Measurements from ENCODE around the gene RSRP1.

The RSRP1 gene

GRCh38 chr1:25217598-25218232, 29.5 kb downstream of the RSRP1 start:
- no peak for DNase-seq (ENCODE audit: low read depth)

DNA sequence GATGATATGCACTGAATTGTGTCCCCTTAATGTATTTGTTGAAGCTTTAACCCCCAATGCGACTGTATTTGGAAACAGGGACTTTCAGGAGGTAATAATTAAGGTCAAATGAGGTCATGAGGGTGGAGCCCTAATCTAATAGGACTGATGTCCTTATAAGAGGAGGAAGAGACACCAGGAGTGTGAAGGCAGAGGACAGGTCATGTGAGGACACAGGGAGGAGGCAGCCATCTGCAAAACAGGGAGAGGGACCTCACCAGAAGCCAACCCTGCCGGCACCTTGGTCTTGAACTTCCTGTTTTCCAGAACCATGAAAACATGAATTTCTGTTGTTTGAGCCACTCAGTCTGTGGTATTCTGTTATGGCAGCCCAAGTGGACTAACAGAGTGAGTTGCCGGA, 30.2 kb downstream of the RSRP1 start:
- no peak for DNase-seq (ENCODE audit: low read depth)

DNA sequence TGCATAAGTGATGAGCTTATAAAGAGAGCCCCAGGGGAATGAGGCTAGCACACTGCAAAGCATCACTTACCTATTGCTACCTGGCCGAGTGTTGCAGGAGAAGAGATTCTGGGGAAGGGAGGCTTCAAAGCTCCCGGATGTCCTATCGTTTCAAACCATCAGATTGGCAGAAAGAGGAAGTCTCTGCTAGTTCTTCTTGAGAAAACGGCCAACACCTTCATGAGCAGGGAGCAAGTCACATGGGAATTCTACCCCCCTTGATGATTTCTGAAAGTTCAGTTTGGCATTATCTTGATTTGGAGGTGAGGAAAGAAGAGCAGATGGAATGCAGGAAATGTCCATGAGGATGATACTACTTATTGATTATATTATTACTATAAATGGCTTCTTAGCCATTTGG, 31.1 kb downstream of the RSRP1 start:
- DNase-seq (ENCODE audit: low read depth): no peak

DNA sequence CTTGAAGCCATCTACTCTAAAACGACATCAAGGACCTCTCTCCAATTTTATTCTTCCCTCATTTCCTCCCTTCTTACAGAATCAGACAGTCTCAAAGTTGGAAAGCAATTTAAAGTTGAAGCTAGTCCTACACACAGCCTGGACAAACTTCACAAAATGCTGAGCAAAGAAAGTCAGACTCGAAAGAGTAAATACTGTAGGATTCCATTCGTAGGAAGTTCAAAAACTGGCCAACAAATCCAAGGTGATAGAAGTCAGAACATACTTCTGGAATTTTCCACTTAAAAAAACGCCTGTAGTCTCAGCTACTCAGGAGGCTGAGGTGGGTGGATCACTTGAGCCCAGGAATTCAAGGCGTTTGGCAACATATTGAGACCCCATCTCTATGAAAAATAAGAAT, 34.5 kb downstream of the RSRP1 start:
- DNase-seq (ENCODE audit: low read depth): no peak

- DNase-seq (ENCODE audit: low read depth): no peak
Observed at GRCh38 chr1:25210728-25211127, 36.5 kb downstream of the RSRP1 start.

GRCh38 chr1:25209516-25209915, 37.7 kb downstream of the RSRP1 start:
- no peak for DNase-seq (ENCODE audit: low read depth)

DNA sequence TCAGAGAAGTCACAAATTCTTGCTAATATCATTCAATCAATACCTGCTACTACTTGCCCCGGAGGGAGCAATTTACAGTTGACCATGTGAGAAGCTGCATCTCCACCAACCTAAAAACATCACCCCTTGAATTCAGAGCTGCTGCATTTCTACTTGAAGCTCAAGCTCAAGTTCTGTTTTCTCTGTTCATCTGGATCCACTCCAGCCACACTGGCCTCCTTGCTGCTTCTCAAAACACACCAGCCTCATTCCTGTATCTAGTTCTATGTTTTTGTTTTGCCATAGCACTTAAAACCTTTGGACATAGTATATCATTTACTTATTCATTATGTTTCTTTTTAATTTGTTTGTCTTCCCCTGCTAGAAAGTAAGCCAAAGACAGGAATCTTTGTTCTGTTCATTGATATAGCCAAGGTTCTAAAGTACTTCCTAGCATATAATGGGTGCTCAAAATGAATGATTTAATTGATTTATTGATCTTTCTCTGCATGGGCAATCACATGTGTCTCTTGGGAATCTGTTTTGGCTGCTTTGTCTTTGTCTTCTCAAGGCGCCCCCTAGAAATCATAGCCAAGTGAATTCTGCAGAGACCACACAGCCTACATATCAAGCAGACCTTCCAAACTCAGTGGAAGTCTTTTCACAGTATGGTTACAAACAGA, 38.6 kb downstream of the RSRP1 start:
- no peak for DNase-seq (ENCODE audit: low read depth)

DNA sequence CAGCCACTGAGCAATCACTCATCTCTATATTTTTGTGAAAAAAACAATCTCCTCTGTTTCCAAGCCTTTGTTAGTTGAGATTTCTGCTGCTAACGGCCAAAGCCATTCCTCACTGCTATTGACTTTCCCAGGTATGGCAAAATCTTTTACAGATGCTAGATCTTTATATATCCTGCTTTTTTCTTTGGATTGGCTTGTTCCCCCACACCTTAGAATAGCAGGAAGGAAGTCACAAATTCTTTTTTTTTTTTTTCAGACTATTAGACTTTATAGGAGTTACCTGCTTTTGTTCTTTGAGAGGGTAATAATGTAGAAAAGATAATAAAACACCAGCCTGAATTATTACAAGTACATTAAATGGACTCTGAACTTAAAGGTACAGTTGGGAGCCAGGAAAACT, 39.2 kb downstream of the RSRP1 start:
- no peak for DNase-seq (ENCODE audit: low read depth)

DNA sequence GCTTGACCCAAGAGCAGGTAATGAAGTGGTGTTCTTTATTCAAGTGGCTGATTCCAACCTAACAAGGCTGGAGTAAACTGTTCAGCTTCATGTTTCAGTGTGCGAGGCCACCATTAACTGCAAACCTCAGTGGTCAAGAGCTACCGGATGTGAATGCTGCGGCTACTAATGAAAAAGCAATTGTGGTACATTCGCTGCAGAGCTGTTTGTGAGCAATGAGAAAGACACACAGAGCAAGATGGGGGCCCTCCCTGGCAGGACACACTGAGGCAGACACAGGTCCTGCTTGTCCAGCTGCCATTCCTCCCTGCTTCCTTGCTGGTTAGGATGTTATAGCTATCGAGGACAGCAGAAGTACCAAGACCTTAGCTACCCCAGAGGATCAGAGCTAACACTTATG, 41.1 kb downstream of the RSRP1 start:
- DNase-seq (ENCODE audit: low read depth): no peak

DNA sequence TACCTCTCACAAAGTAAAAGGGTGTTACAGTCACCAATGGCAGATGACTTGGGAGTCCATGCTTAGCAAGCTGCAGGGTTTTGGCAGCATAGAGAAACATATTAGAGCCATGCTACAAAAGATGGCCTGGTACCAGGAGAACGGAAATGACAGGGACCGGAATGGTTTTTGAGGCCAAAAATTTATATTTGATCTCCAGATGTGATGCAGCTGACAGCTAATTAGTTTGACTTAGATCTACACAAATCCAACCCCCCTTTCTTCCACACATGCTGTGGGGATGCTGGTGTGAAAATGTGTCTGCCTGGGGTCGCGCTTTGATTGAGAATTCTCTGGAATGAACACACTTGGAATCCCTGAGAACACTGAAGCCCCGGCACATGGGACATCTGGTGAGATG, 41.5 kb downstream of the RSRP1 start:
- no peak for DNase-seq (ENCODE audit: low read depth)

DNA sequence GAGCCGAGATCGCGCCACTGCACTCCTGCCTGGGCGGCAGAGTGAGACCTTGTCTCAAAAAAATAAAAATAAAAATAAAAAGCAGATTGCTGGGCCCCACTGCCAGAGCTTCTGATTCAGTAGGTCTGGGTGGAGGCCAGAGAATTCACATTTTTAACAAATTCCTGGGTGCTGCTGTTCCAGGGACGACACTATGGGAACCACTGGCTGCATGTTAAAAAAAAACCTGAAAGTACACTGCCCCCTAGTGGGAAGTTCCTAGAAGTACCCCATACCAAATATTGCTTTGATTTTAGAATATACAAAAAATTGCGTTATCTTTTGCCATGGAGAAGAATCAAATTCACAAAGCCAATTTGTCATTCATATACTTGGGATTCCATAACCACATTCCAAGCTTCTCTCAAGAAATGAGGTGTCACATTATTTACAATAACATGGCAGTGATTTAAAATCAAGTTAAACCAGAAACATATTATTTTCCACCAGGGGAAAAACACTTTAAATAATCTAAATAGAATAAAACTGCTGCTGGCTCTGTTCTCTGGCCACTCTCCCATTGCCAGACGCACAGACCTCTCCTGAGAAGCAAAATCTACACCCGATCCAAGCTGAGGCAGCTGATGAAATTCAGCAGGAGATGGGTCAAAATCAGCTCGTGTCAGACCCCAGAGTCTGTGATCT, 42.3 kb downstream of the RSRP1 start:
- DNase-seq (ENCODE audit: low read depth): no peak

DNA sequence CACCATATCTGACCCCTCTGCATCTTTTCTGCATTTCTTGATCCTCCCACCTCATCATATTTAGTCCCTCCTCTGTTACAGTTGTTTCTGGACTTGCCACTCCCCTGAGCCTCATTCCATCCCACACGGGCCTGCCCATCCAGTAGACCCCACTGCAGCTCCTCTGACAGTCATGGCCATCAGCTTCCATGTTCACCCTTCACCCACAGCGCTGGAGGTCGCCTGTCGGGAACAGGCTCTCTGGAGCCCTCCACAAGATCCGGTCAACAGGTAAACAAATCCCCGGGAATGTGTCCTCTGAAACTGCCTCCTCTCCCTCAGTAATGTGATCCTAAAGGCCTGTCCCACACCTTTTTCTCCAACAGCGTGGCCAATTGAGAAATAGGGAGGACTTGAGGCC, 46.2 kb downstream of the RSRP1 start:
- DNase-seq (ENCODE audit: low read depth): no peak

DNA sequence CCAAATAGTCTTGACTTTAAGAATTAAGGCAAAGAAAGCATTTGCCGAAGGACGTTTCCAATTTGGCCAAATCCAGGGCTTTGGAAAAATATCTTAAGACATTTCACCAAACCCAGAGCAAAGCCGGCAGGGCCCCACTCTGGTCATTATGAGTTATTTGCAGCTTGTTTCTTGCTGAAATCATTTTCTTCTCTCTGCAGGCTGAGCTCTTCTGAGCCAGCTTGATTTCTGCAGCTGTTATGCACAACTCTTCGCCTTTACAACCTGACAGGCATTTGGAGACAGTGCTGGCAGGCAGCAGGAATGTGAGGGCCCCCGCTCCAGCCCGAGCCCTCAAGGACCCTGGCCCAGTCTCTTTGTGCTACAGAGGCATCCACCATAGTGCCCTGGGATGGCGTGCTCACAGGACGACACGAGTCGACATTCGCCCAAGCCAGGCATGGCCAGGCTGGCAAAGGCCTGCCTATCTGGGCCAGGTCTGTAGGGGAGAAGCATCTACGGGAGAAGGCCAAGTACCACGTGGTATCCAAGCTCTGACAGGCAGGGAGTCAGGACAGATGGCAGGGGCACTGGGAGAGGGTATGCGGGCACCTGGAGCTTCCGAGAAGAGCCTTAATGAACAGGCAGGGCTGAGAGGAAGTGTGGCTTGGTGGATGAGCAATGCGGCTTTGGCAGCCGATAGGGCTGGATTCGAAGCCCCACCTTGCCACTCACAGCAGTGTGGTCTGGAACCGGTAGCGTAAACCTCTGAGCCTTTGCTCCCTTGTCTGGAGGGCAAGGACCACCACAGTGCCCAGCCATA, 47.2 kb downstream of the RSRP1 start:
- no peak for DNase-seq (ENCODE audit: low read depth)

DNA sequence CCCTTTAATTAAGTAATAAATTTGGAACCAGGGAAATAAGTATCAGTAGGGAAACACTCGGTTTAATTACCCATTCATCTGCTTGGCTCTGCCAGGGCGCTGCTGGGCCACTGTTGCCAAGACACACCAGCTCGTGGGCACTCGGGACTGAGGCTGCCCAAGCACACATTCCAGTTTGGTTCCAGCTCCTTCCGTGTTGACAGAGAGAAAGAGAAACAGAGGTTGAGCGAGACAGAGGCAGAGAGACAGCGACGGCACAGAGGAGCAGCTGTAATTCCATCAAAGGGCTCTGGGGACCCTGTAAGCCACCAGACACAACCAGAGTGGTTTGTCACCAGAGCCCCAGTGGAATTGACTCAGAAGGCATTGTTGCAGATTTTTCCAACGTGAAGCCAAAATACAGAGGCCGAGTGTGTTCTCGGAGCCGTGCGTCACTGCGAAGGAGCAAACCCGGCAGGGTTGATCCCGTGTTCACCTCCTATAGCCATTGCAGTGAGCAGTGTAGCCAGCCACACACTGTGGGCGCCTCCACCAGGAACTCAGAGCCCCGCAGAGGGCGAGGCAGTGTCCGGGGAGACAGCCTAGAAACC, 48.5 kb downstream of the RSRP1 start:
- no peak for DNase-seq (ENCODE audit: low read depth)

DNA sequence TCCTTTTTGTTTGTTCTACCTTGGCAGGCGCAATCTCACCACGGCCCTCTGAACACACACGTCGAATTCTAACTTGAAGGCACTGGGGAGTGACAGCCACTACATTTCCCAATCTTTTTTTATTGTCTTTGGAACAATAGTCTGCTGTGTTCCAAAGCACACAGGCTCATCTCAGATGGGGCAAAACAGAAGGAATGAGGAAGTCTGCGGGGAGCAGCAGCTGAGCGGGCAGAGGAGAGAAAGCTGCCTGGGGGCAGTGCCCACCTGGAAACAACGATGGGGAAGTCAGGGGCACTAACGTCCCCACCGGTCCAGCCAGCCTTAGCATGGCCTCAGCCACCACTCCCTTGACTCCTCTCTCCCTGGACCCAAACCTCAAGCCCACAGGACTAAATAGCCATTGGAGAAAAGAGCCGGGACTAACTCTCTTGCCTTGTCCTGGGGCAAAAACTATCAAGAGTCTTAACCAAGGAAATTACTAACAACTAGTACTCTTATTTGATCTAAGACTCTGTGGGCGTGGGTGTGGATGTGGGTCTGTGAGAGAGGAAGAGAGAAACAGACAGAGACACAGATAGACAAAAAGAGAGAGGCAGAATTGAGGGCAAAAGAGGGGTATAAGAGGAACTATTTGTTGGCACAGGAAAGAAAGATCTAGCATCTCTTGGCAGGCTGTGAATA, 49.1 kb downstream of the RSRP1 start:
- no peak for DNase-seq (ENCODE audit: low read depth)

DNA sequence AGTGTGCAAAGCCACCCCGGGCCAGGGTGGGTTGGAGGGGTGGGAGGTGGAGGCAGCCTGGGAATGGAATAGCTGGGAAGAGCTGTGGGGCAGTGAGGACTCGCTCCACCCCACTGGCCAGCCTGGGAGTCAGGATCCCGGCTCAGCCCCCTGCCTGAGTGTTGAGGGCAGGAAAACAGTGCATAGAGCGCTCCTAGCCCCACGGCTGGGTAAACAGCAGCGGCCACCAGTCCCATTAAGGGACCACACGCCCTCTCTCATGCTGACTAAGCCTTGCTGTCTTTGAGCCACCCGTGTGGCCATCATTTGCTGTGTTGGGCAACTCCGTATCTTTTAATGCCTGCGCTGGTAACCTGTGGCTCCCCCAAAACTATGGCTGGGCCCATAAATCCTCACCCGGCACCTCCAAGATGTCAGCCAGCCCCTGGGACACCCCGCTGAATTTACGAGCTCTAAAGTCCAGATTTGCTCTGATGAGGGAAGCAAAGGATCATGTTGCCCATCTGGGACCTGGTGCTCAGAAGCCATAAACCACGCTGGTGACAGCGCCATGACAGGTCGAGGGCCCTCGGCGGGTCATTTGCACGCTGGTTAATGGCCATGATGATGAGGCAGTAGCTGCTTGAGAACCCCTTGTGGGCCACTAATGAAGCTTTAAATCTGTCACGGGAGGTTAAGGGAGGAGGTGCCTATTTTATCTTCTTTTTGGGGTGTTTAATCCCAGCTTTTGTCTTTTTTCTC, 49.8 kb downstream of the RSRP1 start:
- no peak for DNase-seq (ENCODE audit: low read depth)

DNA sequence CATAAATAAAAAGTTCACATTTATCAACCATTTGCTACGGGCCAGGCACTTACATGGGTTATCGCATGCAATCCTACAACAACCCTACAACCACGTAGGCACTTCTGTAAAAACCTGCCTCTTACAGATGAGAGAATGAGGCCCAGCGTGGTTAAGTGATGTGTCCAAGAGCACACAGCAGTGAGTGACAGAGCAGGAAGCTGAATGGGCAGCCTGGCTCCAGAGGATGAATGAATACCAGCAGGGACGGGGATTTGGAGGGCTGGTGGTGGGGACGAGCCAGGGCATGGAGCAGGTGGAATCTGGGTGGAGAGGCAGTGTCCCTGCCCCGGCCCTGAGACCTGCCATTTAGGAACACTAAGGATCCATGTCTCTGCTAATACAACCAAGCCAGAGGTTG, 50.4 kb downstream of the RSRP1 start:
- DNase-seq (ENCODE audit: low read depth): no peak

DNA sequence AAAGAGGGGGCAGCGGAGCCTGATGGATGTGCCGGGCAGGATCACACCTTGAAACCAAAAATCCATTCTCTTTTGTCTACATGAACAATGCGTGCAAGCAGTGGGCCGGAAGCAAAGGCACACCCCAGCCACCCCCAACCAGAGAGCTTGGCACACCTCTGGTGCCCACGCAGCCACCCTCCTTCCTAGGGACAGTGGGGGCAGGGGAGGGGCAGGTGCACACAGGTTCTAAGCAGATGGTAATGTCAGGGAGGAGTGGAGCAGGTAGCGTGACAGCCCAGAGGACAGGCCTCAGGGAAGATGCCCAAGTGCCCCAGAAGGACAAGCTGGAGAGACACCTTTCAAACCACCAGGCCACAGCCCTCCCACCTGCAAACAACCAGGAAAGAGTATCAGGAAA, 51.4 kb downstream of the RSRP1 start:
- no peak for DNase-seq (ENCODE audit: low read depth)

DNA sequence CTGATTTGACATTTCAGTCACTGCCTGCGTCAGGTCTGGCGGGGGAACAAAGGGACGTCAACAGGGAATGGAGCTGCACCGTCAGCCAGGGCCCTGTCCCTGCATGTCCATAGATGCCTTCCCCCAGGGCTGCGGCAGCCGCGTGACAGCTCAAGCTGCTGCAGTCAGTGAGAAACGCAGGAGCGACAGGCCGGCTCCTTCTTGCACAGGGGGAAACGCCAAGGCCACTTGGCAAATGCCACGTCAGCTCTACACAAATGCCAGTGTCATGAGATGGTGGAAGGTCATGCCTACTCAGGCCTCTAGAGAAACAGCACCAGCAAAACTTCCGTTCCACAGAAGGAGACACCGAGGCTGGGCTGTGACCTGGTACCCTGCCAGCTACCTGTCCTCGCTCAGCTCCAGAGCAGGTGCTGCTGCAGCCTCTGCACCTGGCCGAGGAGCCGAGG, 52.7 kb downstream of the RSRP1 start:
- DNase-seq (ENCODE audit: low read depth): no peak

GRCh38 chr1:25194054-25194453, 53.2 kb downstream of the RSRP1 start:
- DNase-seq (ENCODE audit: low read depth): no peak

DNA sequence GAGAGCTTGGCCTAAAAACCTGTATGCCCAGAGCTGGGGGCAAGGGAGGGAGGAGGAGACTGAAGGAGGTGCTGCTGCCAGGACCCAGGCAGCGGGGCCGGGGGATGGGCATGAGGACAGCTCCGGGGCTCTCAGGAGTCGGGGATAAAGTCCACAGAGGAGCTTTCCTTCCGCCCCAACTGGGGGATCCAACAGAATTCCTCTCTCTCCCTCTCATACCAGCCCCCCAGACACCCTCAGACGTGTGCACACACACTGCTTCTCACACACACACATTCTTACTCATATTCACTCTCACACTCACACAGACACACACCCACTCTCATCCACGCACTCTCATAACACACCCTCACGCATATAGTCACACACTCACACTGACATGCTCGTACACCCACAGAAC, 54.0 kb downstream of the RSRP1 start:
- DNase-seq (ENCODE audit: low read depth): no peak

All from activated T-cell treated with anti-CD3 and anti-CD28 coated beads for 24 hours (primary cell).